ENCODE data around the gene CAPN9.

- TF ChIP-seq CTCF (IDR thresholded peaks at IDR 0.05; ENCODE audit: borderline replicate concordance, extremely low read depth, low read length, poor library complexity, severe bottlenecking) (no peak), EZH2 (IDR thresholded peaks at IDR 0.05; ENCODE audit: borderline replicate concordance, low read depth, low read length, severe bottlenecking) (no peak)
These were observed 50.3 kb downstream of the CAPN9 start for GRCh38 chr1:230797376-230797920.

All from DND-41 (cell line).